ENCODE measurements around the gene NFAM1. TPM values are rescaled to one million over a fixed set of nuclear protein-coding genes. Genes with fewer than 3 reads are reported as not detected.

NFAM1 gene
- total and polyA plus RNA-seq, 8 donors = 0.20 to 4.4 (median 0.53) TPM

DNA sequence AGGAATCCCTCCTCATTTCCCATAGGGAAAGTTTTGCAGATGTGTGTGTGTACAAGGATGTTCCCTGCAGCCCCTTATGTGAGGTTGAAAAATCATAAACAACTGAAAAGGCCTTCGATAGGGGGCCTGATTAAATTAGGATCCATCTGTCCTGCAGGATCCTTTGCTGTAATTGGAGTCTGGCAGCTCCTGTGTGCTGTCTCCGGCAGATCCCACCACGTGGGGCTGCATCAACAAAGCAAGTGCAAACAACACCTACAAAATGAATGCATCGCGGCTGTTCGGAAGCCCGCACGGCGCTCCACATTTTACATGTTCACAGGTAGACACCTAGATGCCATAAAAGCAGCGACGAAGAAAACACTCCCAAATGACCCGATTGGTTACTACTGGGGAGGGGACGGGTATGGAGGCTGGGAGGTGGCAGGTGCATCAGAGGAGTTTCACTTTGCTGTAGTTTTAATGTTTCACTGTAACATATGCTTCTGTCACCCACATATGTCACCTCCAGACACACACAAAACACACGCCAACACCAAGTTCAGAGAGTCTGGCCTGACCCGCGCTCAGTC is 52.2 kb downstream of the NFAM1 start:
- Histone ChIP-seq H3K27ac (no peak overlapping the region), H3K27me3 (no peaks in the 10 kb centered on the region), H3K36me3 (no peaks in the 10 kb centered on the region), H3K4me1 (peaks cover 0 to 3% (median 0%) of the 10 kb centered on the region in 3 donors), H3K4me3 (no peak overlapping the region), H3K9me3 (no peaks in the 10 kb centered on the region)
- WGBS, 2 donors = 80 to 88% methylated on average over 16 of the region's 16 CpGs
- intact Hi-C loops (cut with DNase I) = no loop called here
- FAIRE-seq (no peak), ATAC-seq (no peak), DNase-seq (no peak)
- TF ChIP-seq, protein P1, sequence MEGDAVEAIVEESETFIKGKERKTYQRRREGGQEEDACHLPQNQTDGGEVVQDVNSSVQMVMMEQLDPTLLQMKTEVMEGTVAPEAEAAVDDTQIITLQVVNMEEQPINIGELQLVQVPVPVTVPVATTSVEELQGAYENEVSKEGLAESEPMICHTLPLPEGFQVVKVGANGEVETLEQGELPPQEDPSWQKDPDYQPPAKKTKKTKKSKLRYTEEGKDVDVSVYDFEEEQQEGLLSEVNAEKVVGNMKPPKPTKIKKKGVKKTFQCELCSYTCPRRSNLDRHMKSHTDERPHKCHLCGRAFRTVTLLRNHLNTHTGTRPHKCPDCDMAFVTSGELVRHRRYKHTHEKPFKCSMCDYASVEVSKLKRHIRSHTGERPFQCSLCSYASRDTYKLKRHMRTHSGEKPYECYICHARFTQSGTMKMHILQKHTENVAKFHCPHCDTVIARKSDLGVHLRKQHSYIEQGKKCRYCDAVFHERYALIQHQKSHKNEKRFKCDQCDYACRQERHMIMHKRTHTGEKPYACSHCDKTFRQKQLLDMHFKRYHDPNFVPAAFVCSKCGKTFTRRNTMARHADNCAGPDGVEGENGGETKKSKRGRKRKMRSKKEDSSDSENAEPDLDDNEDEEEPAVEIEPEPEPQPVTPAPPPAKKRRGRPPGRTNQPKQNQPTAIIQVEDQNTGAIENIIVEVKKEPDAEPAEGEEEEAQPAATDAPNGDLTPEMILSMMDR (IDR thresholded peaks at IDR 0.05) = no peak

DNA sequence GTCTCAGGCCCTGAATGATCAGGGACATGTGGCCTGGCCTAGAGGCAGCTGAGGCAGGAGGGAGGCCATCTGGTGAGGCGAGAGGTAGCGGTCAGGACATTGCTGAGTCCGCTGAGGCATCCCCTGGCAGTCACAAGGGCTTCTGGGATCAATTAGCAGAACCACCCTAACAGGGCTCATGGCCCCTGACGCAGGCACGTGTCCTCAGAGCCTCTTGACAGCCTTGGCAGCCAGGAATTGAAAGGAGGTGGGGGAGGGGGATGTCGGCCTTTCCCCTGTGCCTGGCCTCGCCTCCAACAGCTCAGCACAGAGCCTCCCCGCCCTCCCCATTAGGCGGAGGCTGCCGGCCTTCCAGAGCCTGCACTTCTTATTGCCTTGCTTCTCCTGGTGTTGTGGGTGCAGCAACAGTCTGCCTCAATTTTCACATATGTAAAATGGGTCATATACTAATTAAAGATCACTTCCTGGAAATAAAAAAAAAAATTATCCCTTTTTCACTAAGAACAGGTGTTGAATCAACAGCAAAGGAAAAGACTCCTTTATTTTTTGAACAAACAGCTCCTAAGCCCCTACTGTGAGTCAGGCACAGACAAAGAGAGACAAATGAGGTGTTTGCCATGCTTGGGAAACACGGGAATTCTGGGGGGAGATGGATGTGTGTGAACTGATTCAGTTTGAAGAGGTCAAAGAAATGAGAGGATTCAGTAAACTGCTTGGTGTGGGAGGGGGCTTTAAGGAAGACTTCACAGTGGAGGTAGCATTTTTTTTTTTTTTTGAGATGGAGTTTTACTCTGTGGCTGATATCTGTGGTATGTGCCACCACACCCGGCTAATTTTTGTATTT is 55.3 kb downstream of the NFAM1 start:
- DNase-seq (peak in 1 of 6 donors; percentile 54), ATAC-seq (peak in 3 of 4 donors; percentile 46 to 62 (median 56)), FAIRE-seq (no peak)
- H3K4me3 ChIP-seq = no peak overlapping the region
- no peak overlapping the region for H3K27ac ChIP-seq
- 60 to 61% methylated on average over 12 of the region's 12 CpGs for WGBS, 2 donors
- no peaks in the 10 kb centered on the region for H3K36me3 ChIP-seq
- H3K4me1 ChIP-seq = peaks cover 0 to 3% (median 0%) of the 10 kb centered on the region in 3 donors
- intact Hi-C loops (cut with DNase I) = no loop called here
- TF ChIP-seq, protein P1 (IDR thresholded peaks at IDR 0.05) = no peak
- H3K27me3 ChIP-seq = no peaks in the 10 kb centered on the region
- H3K9me3 ChIP-seq = no peaks in the 10 kb centered on the region

DNA sequence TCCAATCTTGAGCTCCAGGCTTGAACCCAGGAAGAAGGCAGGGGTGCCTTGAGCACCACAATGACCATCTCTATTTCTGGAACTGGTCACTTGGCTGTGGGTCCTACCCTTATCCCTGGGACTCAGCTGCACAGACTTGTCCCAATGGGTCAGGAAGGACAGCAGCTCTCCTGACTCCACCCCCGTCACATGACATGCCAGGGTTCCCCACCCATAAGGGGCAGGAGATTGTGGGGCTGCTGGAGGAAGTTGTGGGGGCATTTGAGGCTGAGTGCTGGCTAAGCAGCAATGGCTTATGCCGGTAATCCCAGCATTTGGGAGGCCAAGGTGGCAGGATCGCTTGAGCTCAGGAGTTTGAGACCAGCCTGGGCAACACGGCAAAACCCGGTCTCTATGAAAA is 56.2 kb downstream of the NFAM1 start:
- DNase-seq = no peak
- intact Hi-C loops (cut with DNase I) = no loop called here
- H3K9me3 ChIP-seq = no peaks in the 10 kb centered on the region
- H3K27ac ChIP-seq = peak overlapping the region in 2 of 4 donors; percentile 72 to 73
- H3K36me3 ChIP-seq = no peaks in the 10 kb centered on the region
- no peak overlapping the region for H3K4me3 ChIP-seq
- 77 to 91% methylated on average over 5 of the region's 5 CpGs for WGBS, 2 donors
- TF ChIP-seq, protein P1 (IDR thresholded peaks at IDR 0.05) = no peak
- no peaks in the 10 kb centered on the region for H3K27me3 ChIP-seq
- peak in 2 of 4 donors; percentile 15 to 42 for ATAC-seq
- H3K4me1 ChIP-seq = peaks cover 0 to 3% (median 0%) of the 10 kb centered on the region in 3 donors
- FAIRE-seq = no peak

DNA sequence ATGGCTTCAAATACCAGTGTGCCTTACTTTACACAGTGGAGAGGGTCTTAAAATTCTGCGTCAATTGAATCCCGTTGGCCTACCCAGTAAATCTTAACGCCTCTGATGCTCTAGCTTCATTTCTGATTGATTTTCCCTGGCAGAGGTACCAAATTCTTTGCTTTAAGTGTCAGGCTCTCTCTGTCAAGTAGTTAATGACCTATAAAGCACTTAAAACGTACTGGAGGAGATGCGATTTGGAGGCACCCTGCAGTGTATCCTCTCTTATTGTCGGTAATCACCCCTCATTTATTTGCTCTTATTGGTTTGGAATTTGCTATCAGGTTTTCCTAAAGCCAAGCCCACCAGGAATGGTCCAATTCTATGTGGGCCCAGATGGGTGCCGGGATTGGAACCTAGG is 59.2 kb downstream of the NFAM1 start:
- intact Hi-C loops (cut with DNase I) = no loop called here
- no peaks in the 10 kb centered on the region for H3K9me3 ChIP-seq
- 81 to 88% methylated on average over 7 of the region's 7 CpGs for WGBS, 2 donors
- no peak overlapping the region for H3K4me3 ChIP-seq
- no peak overlapping the region for H3K27ac ChIP-seq
- ATAC-seq = no peak
- no peak for FAIRE-seq
- H3K36me3 ChIP-seq = no peaks in the 10 kb centered on the region
- no peaks in the 10 kb centered on the region for H3K27me3 ChIP-seq
- H3K4me1 ChIP-seq = peaks cover 0 to 6% (median 0%) of the 10 kb centered on the region in 3 donors
- TF ChIP-seq, protein P1 (IDR thresholded peaks at IDR 0.05) = no peak
- DNase-seq = no peak

DNA sequence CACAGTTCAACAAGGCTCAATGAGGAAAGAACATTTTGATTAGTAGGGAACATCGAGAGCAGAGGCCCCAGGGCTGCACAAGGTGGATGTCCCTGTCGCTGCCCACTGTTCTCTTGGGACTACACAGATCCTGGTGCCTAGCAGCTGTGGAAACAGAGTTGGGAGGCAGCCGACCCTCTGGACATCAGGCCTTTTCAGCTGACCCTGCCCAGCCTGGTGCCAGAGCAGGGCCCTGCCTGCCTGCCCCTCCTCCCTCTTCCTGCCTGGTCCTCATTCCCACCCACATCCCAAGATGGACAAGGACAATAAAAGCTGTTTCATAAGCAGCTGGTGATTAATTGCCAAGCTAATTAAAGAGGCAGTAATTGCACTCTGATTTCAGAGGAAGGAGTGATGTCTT is 60.7 kb downstream of the NFAM1 start:
- Histone ChIP-seq H3K4me1 (peaks cover 0 to 11% (median 0%) of the 10 kb centered on the region in 3 donors), H3K4me3 (no peak overlapping the region), H3K27me3 (no peaks in the 10 kb centered on the region), H3K9me3 (no peaks in the 10 kb centered on the region), H3K36me3 (no peaks in the 10 kb centered on the region), H3K27ac (no peak overlapping the region)
- no peak for DNase-seq
- TF ChIP-seq, protein P1 (IDR thresholded peaks at IDR 0.05) = no peak
- no peak for ATAC-seq
- 67 to 78% methylated on average over 3 of the region's 3 CpGs for WGBS, 2 donors
- no peak for FAIRE-seq
- intact Hi-C loops (cut with DNase I) = no loop called here
